Panc1 (cell line): ENCODE data around the gene MBNL2.

Source experiments
- CTCF ChIP-seq: fragments of 450-650 bp; IDR thresholded peaks from 2 replicates; pipeline ENCODE4 v1.5.1; 2017; ENCODE audit warnings: mild to moderate bottlenecking
- REST ChIP-seq, 2 experiments: IDR thresholded peaks; 2 replicates each; pipeline ENCODE4 v1.6.1; 2011 to 2012; ENCODE audit warnings: low read depth in 2 of 2, control low read depth in 1 of 2, low read length in 1 of 2, mild to moderate bottlenecking in 1 of 2, moderate library complexity in 1 of 2; ENCODE audit not compliant: insufficient read depth in 1 of 2

GRCh38 chr13:97269603-97270002 is 47.5 kb downstream of the MBNL2 start:
- TF ChIP-seq CTCF, result no peak
- TF ChIP-seq REST (IDR thresholded peaks at IDR 0.05; ENCODE audit: insufficient read depth in 1 of 2, low read depth in 2 of 2, low read length in 1 of 2), result no peak
